Right lobe of liver (tissue), 4 donors: ENCODE measurements around the gene B4GAT1.

Experiments used
- CTCF ChIP-seq, 4 donors: fragments of 200-600 bp in 3 of 4; fragments of 450-650 bp in 1 of 4; IDR thresholded peaks; one replicate each; pipeline versions ENCODE4 v1.5.1 to v1.8.0; 2016 to 2022; ENCODE audit warnings: antibody characterized with exemption in 4 of 4, mild to moderate bottlenecking in 2 of 4
- POLR2A ChIP-seq: fragments of 450-650 bp; IDR thresholded peaks from one replicate; pipeline ENCODE4 v1.6.1; 2017; ENCODE audit warnings: antibody characterized with exemption, mild to moderate bottlenecking
- donor health status: DM: no; HTN: no; CAD: no.
- donor health status: DM: no; HTN: no; CAD: no.
- donor health status: DM: no; HTN: yes; CAD: no.

GRCh38 chr11:66299186-66299585 lies 48.2 kb downstream of the B4GAT1 start:
- TF ChIP-seq CTCF (IDR thresholded peaks at IDR 0.05) (no peak), POLR2A (no peak)
